Cardiac fibroblast (primary cell): ENCODE results near the gene TMEM217.

Source experiments
- DNase-seq, 2 donors: peaks; one replicate each; pipeline versions ENCODE4 v3.0.0 to v3.0.0-alpha.2; 2010; ENCODE audit warnings: low read depth in 2 of 2
- H3K4me3 ChIP-seq, 2 donors: replicated peaks in 1 of 2; 1 replicate in 1 of 2; 2 replicates in 1 of 2; pipeline ENCODE4 v1.5.1; 2011; ENCODE audit warnings: low read depth in 2 of 2, low read length in 2 of 2, mild to moderate bottlenecking in 2 of 2, moderate library complexity in 1 of 2
- TF ChIP-seq, protein P1 (sequence below): IDR thresholded peaks from one replicate; pipeline ENCODE4 v1.5.1; 2011; ENCODE audit warnings: low read depth, mild to moderate bottlenecking, low read length, inconsistent platforms

TMEM217 gene

DNA sequence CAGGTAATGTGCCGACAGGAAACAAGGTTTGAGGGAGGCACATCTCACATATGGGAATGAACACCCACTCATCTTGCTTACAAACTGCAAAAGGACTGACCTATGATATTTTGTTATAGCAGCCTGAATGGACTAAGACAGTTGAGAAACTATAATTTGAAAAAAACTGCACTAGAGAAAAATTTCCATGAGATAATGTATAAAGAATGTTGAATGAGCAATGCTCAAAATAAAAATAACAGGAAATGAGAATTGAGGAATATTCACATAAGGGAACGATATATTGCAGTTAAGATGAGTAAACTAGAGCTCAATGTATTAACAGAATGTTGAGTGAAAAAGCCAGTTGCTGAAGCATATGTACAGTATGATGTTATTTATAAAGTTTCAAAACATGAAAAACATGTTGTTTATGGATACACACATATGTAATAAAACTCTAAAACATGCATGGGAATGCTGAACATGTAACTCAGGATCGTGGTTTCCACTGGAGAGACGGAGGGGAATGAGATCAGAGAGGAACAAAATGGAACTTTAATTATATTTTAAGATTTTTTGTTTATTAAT, 6.6 kb downstream of the TMEM217 start:
- peak; percentile 42 to 88 for DNase-seq
- TF ChIP-seq, protein P1, sequence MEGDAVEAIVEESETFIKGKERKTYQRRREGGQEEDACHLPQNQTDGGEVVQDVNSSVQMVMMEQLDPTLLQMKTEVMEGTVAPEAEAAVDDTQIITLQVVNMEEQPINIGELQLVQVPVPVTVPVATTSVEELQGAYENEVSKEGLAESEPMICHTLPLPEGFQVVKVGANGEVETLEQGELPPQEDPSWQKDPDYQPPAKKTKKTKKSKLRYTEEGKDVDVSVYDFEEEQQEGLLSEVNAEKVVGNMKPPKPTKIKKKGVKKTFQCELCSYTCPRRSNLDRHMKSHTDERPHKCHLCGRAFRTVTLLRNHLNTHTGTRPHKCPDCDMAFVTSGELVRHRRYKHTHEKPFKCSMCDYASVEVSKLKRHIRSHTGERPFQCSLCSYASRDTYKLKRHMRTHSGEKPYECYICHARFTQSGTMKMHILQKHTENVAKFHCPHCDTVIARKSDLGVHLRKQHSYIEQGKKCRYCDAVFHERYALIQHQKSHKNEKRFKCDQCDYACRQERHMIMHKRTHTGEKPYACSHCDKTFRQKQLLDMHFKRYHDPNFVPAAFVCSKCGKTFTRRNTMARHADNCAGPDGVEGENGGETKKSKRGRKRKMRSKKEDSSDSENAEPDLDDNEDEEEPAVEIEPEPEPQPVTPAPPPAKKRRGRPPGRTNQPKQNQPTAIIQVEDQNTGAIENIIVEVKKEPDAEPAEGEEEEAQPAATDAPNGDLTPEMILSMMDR = no peak
- no peak overlapping the region for H3K4me3 ChIP-seq

DNA sequence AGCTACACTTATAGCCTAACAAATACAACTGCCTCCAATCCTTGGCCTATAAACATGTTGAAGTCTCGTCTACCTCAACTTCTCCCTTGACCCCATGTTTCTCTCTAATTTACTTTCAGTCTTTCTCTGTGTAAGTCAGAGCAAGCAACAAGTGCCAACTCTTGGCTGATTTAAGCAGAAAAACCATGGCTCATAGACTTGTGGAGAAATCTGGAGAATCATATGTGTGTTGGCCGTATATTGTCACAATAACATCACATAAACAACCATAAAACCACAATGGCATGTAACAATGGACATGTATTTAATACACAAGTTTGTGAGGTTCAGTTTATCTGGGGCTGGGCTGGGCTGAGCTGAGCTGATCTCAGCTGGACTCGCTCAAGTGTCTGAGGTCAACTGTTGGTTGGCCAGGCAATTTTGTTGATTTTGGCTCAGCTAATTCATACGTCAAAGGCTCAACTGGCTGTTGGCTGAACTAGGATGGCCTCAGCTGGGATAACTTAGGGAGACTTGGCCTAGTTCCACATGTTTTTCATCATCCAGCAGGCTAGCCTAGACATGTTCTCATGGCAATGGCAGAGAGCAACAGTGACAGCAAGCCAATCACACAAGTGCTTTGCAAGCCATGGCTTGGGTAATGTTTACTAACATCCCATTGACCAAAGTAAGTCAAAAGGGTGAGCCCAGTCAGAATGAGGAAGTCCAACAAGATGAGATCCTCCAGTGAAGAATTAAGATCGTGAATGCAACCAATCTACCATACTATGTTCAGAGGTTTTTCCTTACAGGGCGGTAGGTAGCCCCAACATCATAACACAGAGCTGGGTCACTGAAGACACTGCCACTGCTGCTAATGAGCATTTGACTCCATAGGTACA, 13.3 kb downstream of the TMEM217 start:
- peak; percentile 100 for DNase-seq
- H3K4me3 ChIP-seq = no peak overlapping the region
- TF ChIP-seq, protein P1 = no peak

DNA sequence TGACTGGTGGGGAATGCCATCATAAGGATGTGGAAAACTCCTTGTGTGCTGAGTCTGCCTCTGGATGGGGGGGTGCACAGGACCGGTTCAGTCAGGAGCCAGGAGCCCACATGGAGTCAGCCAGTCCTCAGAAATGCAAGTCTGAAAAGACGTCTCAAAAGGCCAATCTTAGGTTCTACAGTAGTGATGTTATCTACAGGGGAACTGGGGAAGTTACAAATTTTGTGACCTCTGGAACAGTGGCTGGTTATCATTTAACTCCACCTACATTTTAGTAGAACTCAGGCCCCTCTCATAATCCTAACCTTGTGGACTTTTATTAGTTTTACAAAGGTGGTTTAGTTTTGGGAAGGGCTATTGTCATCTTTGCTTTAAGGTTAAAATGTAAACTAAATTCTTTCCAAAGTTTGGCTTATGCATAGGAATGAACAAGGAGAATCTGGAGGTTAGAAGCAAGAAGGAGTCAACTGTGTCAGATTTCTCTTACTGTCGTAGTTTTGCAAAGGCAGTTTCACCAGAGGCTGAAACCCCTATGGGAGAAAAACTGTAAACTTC, 14.1 kb downstream of the TMEM217 start:
- TF ChIP-seq, protein P1 = no peak
- DNase-seq = no peak
- H3K4me3 ChIP-seq = no peak overlapping the region

DNA sequence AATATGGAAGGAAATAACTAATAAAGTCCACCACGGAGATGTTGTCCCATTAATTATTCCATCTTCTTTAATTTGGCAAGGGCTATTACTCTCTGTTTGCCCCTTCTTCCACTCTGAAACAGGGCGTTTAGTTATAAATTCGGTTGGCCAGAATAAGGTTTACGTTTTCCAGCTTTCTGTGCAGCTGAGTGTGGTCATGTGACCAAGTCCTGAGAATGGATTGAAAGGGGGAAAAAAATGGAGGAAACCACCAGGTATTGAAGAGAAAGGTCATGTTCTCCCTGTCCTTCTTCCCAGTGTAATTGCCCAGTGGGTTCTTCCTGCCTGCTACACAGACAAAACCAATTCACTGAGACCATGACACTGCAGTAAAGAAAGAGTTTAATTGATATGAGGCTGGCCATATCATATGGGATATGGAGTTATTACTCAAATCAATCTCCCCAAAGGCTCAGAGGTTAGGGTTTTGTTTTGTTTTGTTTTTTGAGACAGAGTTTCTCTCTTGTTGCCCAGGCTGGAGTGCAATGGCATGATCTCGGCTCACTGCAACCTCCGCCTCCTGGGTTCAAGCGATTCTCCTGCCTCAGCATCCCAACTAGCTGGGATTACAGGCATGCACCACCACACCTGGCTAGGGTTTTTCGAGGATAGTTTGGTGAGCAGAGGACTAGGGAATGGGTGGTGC, 14.7 kb downstream of the TMEM217 start:
- DNase-seq = no peak
- TF ChIP-seq, protein P1 = no peak
- H3K4me3 ChIP-seq = no peak overlapping the region

DNA sequence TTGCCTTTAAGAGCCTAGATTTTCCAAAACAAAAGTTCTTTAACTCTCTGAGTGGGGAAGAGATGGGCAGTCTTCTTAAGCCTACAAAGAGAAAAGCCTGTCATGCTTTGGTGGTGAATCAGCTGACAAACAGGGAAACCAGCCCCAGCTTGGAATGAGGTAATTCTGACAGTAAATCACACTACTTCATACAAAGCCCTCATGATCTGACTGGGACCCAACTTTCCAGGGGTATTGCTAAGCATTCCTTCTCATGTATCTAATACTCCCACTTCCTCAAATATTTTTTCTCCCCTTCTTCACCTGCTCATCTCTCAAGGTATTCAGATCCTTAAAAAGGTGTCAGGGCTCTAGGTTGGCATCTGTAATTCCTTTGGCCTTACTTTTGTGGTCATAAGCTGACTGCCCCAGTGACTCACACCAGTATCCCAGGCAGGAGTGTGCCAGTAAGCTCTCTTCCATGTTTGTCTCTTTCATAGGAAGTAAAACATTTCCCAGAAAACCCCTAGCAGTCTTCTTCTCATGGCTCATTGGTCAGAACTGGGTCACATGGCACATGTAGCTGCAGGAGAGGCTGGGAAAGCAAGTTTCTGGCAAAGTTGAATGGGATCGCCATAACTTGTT, 15.4 kb downstream of the TMEM217 start:
- H3K4me3 ChIP-seq = no peak overlapping the region
- TF ChIP-seq, protein P1 = no peak
- DNase-seq = peak; percentile 98 to 100

DNA sequence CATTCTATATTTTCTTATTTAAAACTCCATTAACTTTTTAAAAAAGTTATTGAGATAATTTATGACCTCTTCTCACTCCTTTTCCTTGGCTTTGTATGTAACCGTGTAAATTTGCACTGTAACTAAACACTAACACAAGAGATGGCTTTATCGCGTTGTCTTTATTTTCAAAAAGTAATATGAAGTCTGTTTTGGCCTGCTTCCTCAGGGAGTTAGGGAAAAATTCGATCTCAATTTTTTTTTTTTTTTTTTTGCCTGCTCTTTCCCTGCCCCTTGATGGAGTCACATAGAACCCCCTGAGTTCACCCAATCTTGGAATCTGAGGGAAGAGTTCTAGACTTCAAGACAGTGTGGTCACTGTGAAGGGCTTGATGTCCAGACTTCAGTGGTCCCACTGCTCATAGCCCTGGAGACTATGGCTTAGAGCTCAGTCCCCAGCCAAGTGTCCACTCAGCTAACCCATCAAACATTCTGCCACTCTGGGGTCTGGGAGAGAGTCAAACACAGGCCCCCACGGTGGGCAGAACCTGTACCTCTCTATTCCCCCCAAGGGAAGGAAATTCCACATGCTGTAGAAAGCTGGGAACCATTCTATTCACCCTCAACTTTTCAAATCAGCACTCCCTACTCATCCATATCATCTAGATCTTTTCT, 16.0 kb downstream of the TMEM217 start:
- TF ChIP-seq, protein P1 = no peak
- DNase-seq = no peak
- no peak overlapping the region for H3K4me3 ChIP-seq
